NT2/D1 (cell line): ENCODE data around the gene MARK3.

Experiments
- DNase-seq: peaks from one replicate; pipeline ENCODE4 v3.0.0-alpha.2; 2011; ENCODE audit warnings: low read depth, low spot score
- H3K27me3 ChIP-seq: 2 replicates; pipeline ENCODE4 v1.6.0; 2011; ENCODE audit warnings: mild to moderate bottlenecking; ENCODE audit not compliant: insufficient read length, insufficient read depth
- H3K36me3 ChIP-seq: 2 replicates; pipeline ENCODE4 v1.6.1; 2011; ENCODE audit warnings: mild to moderate bottlenecking, low read length, mixed read lengths; ENCODE audit not compliant: insufficient read depth, insufficient read length
- H3K4me1 ChIP-seq: 2 replicates; pipeline ENCODE4 v1.5.1; 2011; ENCODE audit not compliant: insufficient read depth, insufficient read length
- H3K4me3 ChIP-seq: 2 replicates; pipeline ENCODE4 v1.5.1; 2011; ENCODE audit warnings: low read depth; ENCODE audit not compliant: insufficient read length
- H3K9ac ChIP-seq: 2 replicates; pipeline ENCODE4 v1.6.0; 2011; ENCODE audit warnings: low read depth; ENCODE audit not compliant: insufficient read length
- H3K9me3 ChIP-seq: 2 replicates; pipeline ENCODE4 v1.5.1; 2011; ENCODE audit warnings: mild to moderate bottlenecking, low read length; ENCODE audit not compliant: insufficient read depth
- SUZ12 ChIP-seq: IDR thresholded peaks from 2 replicates; pipeline ENCODE4 v1.6.1; 2011; ENCODE audit not compliant: insufficient read length, insufficient read depth; ENCODE audit errors: extremely low read depth
- YY1 ChIP-seq: IDR thresholded peaks from 2 replicates; pipeline ENCODE4 v1.6.1; 2011; ENCODE audit not compliant: insufficient read length, insufficient read depth
- ZNF274 ChIP-seq: IDR thresholded peaks from 2 replicates; pipeline ENCODE4 v1.6.1; 2011; ENCODE audit warnings: mild to moderate bottlenecking, low read depth, low read length

Gene MARK3

DNA sequence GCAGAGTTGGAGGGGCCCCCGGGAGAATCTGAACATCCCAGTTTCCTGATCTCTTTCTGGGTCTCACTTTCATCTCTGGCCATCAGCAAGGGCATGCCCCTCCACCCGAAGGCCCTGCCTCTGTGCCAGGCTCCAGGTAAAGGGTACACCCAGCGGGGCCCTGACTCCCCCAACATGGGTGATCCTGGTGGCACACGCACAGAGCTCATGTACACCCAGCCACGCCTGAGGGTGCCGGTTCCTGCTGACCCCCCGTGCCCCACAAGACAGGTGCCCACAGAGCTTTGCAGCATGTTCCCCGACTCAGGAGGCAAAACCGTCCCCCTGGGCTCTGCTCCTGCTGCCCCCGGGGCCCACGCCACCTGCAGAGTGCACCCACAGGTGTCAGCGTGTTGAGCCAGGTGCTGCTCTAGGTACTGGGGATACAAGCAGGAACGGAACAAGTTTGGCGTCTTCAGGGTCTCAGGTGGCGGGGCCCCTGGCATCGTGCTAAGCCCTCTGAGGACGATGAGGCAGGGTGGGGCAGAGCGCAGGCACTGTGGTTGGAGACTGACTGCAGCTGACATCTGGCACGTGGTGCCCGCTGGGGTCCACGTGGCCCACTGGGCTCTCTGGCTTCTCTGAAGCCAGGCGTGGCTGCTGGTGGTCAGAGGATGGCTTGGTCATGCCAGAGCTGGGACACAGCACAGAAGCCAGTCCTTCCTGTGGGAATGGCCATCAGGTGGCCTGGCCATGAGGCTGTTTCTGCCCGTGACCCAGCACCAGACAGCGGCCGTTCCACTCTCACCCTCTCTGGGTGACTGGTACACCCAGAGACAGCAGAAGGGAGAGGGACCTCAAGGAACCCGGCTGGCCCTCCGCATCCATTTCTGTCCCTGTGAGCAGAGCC is 163.5 kb downstream of the MARK3 start:
- no peaks in the 10 kb centered on the region for H3K27me3 ChIP-seq
- DNase-seq, result no peak
- TF ChIP-seq SUZ12 (no peak), YY1 (no peak), ZNF274 (no peak)
- H3K4me1 ChIP-seq, result peaks cover 26% of the 10 kb centered on the region
- no peaks in the 10 kb centered on the region for H3K9me3 ChIP-seq
- no peaks in the 10 kb centered on the region for H3K36me3 ChIP-seq
- no peak overlapping the region for H3K4me3 ChIP-seq
- H3K9ac ChIP-seq, result no peak overlapping the region

DNA sequence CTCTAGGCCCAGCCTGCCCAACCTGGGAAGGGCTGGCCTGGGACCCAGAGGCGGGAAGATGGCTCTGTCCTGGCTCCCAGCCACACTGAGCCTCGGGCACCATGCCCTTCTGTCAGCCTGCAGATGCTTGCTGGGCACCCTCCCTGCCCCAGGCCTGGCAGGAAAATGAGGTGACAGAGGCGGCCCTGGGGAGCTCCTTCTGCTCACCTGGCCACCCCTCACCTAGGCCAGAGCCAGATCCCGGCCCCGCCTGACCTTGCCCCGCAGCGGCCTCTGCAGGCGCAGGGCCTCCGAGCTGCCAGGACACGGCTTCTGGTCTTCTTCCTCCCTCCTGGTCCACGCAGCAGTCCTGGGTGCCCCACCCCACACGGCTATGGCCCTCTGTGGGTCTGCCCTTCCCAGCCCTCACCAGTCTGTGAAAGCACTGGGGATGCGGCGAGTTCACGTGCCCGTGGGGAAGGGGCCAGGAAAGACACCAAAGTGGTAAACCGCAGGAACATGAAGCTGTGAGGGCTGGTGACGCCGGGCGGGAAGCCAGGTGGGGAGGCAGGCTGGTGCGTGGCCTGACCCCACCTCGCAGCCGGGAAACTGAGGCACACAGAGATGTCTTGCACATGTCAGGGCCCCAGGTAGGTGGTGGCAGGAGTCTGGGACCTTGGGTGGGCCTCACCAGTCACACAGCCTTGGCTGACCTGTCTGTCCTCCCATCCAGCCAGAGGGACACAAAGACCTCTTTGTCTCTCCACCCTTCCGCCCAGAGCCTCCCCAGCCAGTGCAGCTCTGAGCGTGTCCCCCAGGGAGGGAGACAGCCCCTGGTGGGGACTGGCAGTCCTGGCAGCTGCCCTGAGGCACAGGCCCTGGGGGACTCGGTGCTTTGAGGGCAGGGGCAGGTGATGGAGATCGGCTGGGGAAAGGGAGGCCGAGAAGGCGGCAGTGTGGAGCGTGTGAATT is 164.4 kb downstream of the MARK3 start:
- Histone ChIP-seq H3K9ac (peak overlapping the region; percentile 32), H3K4me3 (no peak overlapping the region), H3K27me3 (no peaks in the 10 kb centered on the region), H3K4me1 (peaks cover 19% of the 10 kb centered on the region), H3K36me3 (no peaks in the 10 kb centered on the region), H3K9me3 (no peaks in the 10 kb centered on the region)
- TF ChIP-seq ZNF274 (no peak), YY1 (no peak), SUZ12 (no peak)
- DNase-seq, result no peak

DNA sequence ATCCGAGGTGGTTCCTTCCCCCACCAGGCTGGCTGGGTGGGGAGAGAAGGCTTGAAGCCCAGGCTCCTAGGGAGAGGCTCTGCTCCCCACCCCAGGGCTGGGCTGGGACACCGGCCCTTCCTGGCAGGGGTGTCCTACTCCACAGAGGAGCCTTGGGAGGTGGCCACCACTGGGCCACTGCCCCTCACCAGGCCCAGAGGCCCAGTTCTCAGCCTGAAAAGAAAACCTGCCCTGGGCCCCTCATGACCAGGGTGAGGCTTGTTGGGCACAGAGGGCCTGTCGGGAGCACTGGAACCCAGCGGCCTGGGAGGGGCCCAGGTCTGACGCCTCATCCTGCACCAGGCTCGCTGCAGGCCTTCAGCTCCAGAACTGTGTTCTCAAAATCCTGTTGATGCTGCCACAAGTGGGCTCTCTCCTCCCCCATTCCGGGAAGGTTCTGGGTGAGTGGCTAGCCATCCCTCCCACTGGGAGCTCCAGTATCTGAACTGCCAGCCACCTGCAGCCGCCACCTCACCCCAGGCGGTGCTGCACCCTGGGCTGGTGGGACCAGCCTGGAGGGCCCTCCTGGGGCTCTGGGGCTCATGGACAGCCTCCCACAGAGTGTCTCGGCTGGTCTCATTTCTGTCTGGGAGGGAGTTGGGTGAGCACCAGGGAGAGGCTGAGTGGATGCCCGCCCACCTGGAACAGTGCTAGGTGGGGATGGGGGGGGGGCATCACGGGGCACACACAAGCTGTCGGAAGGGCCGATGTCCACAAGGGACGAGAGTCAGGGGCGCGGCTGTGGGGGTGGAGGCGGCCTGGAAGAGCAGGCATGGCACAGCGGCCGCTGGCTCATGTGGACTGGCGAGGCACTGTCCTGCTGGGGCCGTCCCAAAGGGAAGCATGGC is 165.5 kb downstream of the MARK3 start:
- TF ChIP-seq YY1 (no peak), SUZ12 (no peak), ZNF274 (no peak)
- Histone ChIP-seq H3K4me1 (peaks cover 13% of the 10 kb centered on the region), H3K4me3 (no peak overlapping the region), H3K9ac (no peak overlapping the region), H3K36me3 (no peaks in the 10 kb centered on the region), H3K27me3 (no peaks in the 10 kb centered on the region), H3K9me3 (no peaks in the 10 kb centered on the region)
- DNase-seq, result no peak

DNA sequence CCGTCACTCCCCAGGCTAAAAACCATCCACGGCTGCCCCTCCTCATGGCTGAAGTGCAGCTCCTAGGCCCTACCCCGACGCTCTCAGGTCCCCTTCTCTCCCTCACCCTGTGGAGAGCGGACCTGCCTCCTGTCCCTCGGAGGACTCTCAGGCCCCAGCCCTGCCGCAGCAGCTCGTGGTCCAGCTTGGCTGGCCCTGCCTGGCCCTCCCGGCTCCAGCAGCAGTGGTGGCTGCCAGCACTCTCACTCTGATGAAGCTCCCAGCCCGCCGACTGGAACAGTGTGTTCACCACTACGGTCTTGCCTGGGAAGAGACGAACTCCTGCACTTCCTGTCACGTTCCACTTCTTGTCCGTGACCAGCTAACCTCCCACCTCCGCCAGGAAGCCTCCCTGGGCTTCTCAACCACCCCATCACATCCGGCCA is 166.1 kb downstream of the MARK3 start:
- Histone ChIP-seq H3K9ac (no peak overlapping the region), H3K27me3 (no peaks in the 10 kb centered on the region), H3K4me1 (peaks cover 13% of the 10 kb centered on the region), H3K4me3 (no peak overlapping the region), H3K9me3 (no peaks in the 10 kb centered on the region), H3K36me3 (no peaks in the 10 kb centered on the region)
- TF ChIP-seq SUZ12 (no peak), YY1 (no peak), ZNF274 (no peak)
- DNase-seq, result no peak

DNA sequence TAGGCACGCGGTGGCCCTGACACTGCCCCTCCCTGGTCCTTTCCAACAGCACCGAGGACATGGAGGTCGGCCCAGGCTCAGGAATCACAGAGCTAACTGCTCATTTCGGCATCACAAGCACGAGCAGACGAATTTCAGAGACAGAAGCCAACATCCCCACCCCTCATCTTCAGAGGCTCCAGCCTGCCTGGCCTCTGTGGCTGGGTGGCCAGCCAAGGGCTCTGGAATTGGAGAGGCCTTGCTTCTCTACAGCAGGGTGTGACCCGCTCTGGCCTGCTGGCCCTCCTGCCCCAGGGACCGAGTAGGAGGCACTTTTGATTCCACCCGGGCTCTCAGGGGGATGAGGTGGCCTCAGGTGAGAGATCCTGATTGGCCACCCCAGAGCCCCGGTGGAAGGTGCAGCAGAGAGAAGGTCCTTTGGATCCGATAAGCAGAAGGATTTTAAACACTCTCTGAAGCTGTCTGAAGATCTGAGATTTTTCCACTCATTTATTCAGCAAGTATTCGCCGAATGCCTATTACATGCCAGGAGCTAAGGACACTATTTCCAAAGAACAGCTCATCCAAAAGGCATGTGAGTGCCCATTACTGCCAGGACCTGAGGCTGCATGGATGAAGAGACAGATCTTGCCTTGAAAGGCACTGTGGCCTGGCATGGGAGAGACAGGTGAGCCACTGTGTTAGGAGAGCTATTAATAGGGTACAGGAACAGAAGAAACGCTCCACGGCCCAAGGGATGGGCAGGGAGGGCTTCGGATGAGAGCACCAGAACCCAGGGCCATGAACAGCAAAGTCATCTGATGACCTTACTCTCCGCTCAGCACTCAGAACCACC is 167.0 kb downstream of the MARK3 start:
- H3K4me1 ChIP-seq, result peaks cover 11% of the 10 kb centered on the region
- H3K27me3 ChIP-seq, result no peaks in the 10 kb centered on the region
- TF ChIP-seq ZNF274 (no peak), YY1 (no peak), SUZ12 (no peak)
- DNase-seq, result no peak
- no peaks in the 10 kb centered on the region for H3K36me3 ChIP-seq
- no peak overlapping the region for H3K4me3 ChIP-seq
- H3K9ac ChIP-seq, result no peak overlapping the region
- H3K9me3 ChIP-seq, result no peaks in the 10 kb centered on the region

DNA sequence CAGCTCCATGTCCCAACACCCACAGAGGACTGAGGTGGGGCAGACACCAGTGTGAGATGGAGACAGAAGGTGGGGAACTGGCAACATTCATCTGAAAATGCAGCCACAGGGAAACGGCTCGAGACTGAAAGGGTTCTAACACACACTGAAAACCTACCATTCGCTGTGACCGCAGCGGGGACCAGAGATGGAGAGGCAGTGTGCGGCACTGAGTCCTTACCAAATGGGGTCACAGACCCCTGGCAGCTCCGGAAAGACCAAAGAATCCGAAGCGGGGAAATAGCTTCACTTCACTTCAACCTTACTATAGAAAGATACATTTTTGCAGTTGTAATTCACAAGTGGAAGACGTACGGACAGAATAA is 167.6 kb downstream of the MARK3 start:
- no peak overlapping the region for H3K9ac ChIP-seq
- H3K4me1 ChIP-seq, result peaks cover 11% of the 10 kb centered on the region
- no peaks in the 10 kb centered on the region for H3K9me3 ChIP-seq
- H3K36me3 ChIP-seq, result peaks cover under 1% of the 10 kb centered on the region
- TF ChIP-seq SUZ12, result no peak
- DNase-seq, result no peak
- no peak overlapping the region for H3K4me3 ChIP-seq
- no peaks in the 10 kb centered on the region for H3K27me3 ChIP-seq
